Neuron (in vitro differentiated cells): ENCODE measurements around the gene SERINC3.
"Not testable (repeated sequence)": the region's sequence is repeated elsewhere in the genome, so short reads cannot be mapped to it uniquely, and the experiment has no call there.

ENCODE experiments used
- H2AFZ ChIP-seq: one replicate; pipeline ENCODE4 v1.6.1; 2013; ENCODE audit warnings: low read depth, mild to moderate bottlenecking, inconsistent platforms, low read length, moderate library complexity
- H3K27me3 ChIP-seq: one replicate; pipeline ENCODE4 v1.6.1; 2013; ENCODE audit warnings: low read length; ENCODE audit not compliant: insufficient read depth
- H3K36me3 ChIP-seq: one replicate; pipeline ENCODE4 v1.6.1; 2013; ENCODE audit warnings: low read length; ENCODE audit not compliant: insufficient read depth
- H3K4me1 ChIP-seq: one replicate; pipeline ENCODE4 v1.6.1; 2013; ENCODE audit warnings: low read length; ENCODE audit not compliant: insufficient read depth
- H3K4me3 ChIP-seq: 2 replicates; pipeline ENCODE4 v1.5.1; 2013; ENCODE audit warnings: mild to moderate bottlenecking, low read length, moderate library complexity
- H3K9me3 ChIP-seq: one replicate; pipeline ENCODE4 v1.6.1; 2013; ENCODE audit warnings: low read length

SERINC3 gene

GRCh38 chr20:44480097-44480496, 41.8 kb downstream of the SERINC3 start:
- peaks cover 37% of the 10 kb centered on the region for H3K36me3 ChIP-seq
- no peak overlapping the region for H2AFZ ChIP-seq
- no peaks in the 10 kb centered on the region for H3K27me3 ChIP-seq
- H3K4me1 ChIP-seq = peaks cover 5% of the 10 kb centered on the region
- no peak overlapping the region for H3K4me3 ChIP-seq
- no peaks in the 10 kb centered on the region for H3K9me3 ChIP-seq

GRCh38 chr20:44479643-44480042, 42.2 kb downstream of the SERINC3 start:
- H3K4me1 ChIP-seq = peaks cover 5% of the 10 kb centered on the region
- H3K9me3 ChIP-seq = no peaks in the 10 kb centered on the region
- H2AFZ ChIP-seq = no peak overlapping the region
- no peaks in the 10 kb centered on the region for H3K27me3 ChIP-seq
- H3K36me3 ChIP-seq = peaks cover 35% of the 10 kb centered on the region
- H3K4me3 ChIP-seq = no peak overlapping the region

GRCh38 chr20:44478206-44478605, 43.7 kb downstream of the SERINC3 start:
- H3K27me3 ChIP-seq = no peaks in the 10 kb centered on the region
- peaks cover 22% of the 10 kb centered on the region for H3K36me3 ChIP-seq
- H3K4me3 ChIP-seq = no peak overlapping the region
- H3K4me1 ChIP-seq = peaks cover 5% of the 10 kb centered on the region
- H3K9me3 ChIP-seq = no peaks in the 10 kb centered on the region
- H2AFZ ChIP-seq = no peak overlapping the region

- peaks cover 5% of the 10 kb centered on the region for H3K4me1 ChIP-seq
- no peaks in the 10 kb centered on the region for H3K9me3 ChIP-seq
- H3K36me3 ChIP-seq = peaks cover 19% of the 10 kb centered on the region
- H3K4me3 ChIP-seq = no peak overlapping the region
- H2AFZ ChIP-seq = no peak overlapping the region
- H3K27me3 ChIP-seq = no peaks in the 10 kb centered on the region
These were observed 44.7 kb downstream of the SERINC3 start for GRCh38 chr20:44477151-44477550.

GRCh38 chr20:44475694-44476560, 45.9 kb downstream of the SERINC3 start, which contains the start of gene TTPAL:
Gene TTPAL, plus strand, starts transcription at chr20:44475874. Its CDS starts 4,126 bp downstream, at chr20:44480000.
- no peaks in the 10 kb centered on the region for H3K9me3 ChIP-seq
- H3K4me1 ChIP-seq = peaks cover 5% of the 10 kb centered on the region
- no peaks in the 10 kb centered on the region for H3K27me3 ChIP-seq
- peak within 1 kb of the TSS; percentile 75 for H3K4me3 ChIP-seq
- H2AFZ ChIP-seq = peak within 1 kb of the TSS; percentile 86
- H3K36me3 ChIP-seq = peaks cover 8% of the 10 kb centered on the region

- Histone ChIP-seq H2AFZ (peak overlapping the region; percentile 86), H3K27me3 (no peaks in the 10 kb centered on the region), H3K9me3 (no peaks in the 10 kb centered on the region), H3K36me3 (peaks cover 3% of the 10 kb centered on the region), H3K4me1 (peaks cover 5% of the 10 kb centered on the region), H3K4me3 (peak overlapping the region; percentile 75)
These were observed 46.5 kb downstream of the SERINC3 start for GRCh38 chr20:44475372-44475693.

- not testable (repeated sequence) for H3K36me3 ChIP-seq, H3K27me3 ChIP-seq, H3K9me3 ChIP-seq, H3K4me1 ChIP-seq, H3K4me3 ChIP-seq, H2AFZ ChIP-seq
These were observed 49.6 kb downstream of the SERINC3 start for GRCh38 chr20:44472283-44472682.

- Histone ChIP-seq H3K4me1 (peaks cover 4% of the 10 kb centered on the region), H2AFZ (no peak overlapping the region), H3K36me3 (no peaks in the 10 kb centered on the region), H3K9me3 (no peaks in the 10 kb centered on the region), H3K4me3 (no peak overlapping the region), H3K27me3 (no peaks in the 10 kb centered on the region)
These were observed 50.4 kb downstream of the SERINC3 start for GRCh38 chr20:44471481-44471882.

GRCh38 chr20:44470327-44470726, 51.5 kb downstream of the SERINC3 start:
- Histone ChIP-seq H3K9me3 (no peaks in the 10 kb centered on the region), H2AFZ (no peak overlapping the region), H3K36me3 (no peaks in the 10 kb centered on the region), H3K4me1 (no peaks in the 10 kb centered on the region), H3K27me3 (no peaks in the 10 kb centered on the region), H3K4me3 (no peak overlapping the region)

- Histone ChIP-seq H3K9me3 (no peaks in the 10 kb centered on the region), H3K4me1 (no peaks in the 10 kb centered on the region), H3K36me3 (no peaks in the 10 kb centered on the region), H2AFZ (no peak overlapping the region), H3K27me3 (no peaks in the 10 kb centered on the region), H3K4me3 (no peak overlapping the region)
These were observed 53.7 kb downstream of the SERINC3 start for GRCh38 chr20:44468044-44468782.

- Histone ChIP-seq H3K4me3 (no peak overlapping the region), H2AFZ (no peak overlapping the region), H3K36me3 (no peaks in the 10 kb centered on the region), H3K4me1 (no peaks in the 10 kb centered on the region), H3K9me3 (no peaks in the 10 kb centered on the region), H3K27me3 (no peaks in the 10 kb centered on the region)
These were observed 54.5 kb downstream of the SERINC3 start for GRCh38 chr20:44467289-44467883.

GRCh38 chr20:44465001-44465560, 56.8 kb downstream of the SERINC3 start:
- Histone ChIP-seq H3K27me3 (no peaks in the 10 kb centered on the region), H3K9me3 (no peaks in the 10 kb centered on the region), H2AFZ (no peak overlapping the region), H3K4me1 (peaks cover 3% of the 10 kb centered on the region), H3K4me3 (no peak overlapping the region), H3K36me3 (no peaks in the 10 kb centered on the region)

- Histone ChIP-seq H3K27me3 (no peaks in the 10 kb centered on the region), H3K9me3 (no peaks in the 10 kb centered on the region), H3K4me1 (peaks cover 3% of the 10 kb centered on the region), H3K4me3 (no peak overlapping the region), H2AFZ (no peak overlapping the region), H3K36me3 (no peaks in the 10 kb centered on the region)
These were observed 57.4 kb downstream of the SERINC3 start for GRCh38 chr20:44464514-44464913.
